Measurements from ENCODE around the gene KLK2. TPM values are rescaled to one million over a fixed set of nuclear protein-coding genes. Genes with fewer than 3 reads are reported as not detected.

Gene KLK2
- total RNA-seq = not detected in 2 replicates

DNA sequence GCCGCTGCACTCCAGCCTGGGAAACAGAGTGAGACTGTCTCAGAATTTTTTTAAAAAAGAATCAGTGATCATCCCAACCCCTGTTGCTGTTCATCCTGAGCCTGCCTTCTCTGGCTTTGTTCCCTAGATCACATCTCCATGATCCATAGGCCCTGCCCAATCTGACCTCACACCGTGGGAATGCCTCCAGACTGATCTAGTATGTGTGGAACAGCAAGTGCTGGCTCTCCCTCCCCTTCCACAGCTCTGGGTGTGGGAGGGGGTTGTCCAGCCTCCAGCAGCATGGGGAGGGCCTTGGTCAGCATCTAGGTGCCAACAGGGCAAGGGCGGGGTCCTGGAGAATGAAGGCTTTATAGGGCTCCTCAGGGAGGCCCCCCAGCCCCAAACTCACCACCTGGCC lies at the start of gene KLK2:
KLK2 (plus strand) TSS at position 384 of the 400 bp plus-strand sequence. CDS start 35 bp downstream, outside the sequence.

DNA sequence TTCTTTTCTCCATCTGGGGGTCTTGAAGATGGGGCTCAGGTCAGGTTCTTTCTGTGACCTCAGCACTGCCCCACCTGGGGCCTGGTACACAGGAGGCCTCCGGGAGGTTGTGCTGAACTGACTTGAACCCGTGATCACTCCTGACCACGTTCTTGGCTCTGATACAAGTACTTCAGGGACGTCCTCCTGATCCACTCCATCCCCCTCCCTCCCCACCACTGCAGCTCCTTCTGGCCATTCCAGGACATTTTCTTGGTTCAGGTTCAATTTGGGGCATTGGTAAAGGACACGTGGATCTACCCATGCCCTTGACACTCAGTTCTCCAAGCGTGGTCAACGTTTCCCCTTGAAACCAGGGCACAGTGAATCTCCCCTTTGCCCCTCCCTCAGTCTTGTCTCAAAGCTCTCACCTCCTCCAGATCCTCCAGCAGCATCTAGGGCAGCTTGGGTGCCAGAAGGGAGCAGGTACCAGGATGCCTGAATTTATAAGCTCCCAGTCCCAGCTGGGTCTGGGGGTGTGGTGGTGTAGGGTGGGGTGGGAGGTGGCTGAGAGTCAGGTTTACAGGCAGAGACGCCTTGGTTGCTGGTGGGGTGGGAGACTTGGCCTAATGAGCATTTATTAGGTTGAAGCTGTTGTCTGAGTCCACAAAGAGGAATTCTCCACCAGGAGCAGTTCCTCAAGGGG lies 40.0 kb upstream of the KLK2 start, which contains the start of gene KLK15:
KLK15 (minus strand) TSS at position 458 of the 685 bp plus-strand sequence. CDS start 2,082 bp downstream, outside the sequence.

DNA sequence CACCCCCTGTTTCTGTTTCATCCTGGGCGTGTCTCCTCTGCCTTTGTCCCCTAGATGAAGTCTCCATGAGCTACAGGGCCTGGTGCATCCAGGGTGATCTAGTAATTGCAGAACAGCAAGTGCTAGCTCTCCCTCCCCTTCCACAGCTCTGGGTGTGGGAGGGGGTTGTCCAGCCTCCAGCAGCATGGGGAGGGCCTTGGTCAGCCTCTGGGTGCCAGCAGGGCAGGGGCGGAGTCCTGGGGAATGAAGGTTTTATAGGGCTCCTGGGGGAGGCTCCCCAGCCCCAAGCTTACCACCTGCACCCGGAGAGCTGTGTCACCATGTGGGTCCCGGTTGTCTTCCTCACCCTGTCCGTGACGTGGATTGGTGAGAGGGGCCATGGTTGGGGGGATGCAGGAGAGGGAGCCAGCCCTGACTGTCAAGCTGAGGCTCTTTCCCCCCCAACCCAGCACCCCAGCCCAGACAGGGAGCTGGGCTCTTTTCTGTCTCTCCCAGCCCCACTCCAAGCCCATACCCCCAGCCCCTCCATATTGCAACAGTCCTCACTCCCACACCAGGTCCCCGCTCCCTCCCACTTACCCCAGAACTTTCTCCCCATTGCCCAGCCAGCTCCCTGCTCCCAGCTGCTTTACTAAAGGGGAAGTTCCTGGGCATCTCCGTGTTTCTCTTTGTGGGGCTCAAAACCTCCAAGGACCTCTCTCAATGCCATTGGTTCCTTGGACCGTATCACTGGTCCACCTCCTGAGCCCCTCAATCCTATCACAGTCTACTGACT lies 18.4 kb upstream of the KLK2 start, which contains the start of gene KLK3:
KLK3 (plus strand) TSS at position 280 of the 775 bp plus-strand sequence; CDS start at position 321, 41 bp downstream.

GRCh38 chr19:50911206-50912101 lies 38.2 kb downstream of the KLK2 start, which contains the start of gene KLK4:
KLK4 (minus strand) TSS chr19:50911395; CDS start chr19:50910738, 657 bp downstream.

Other genes with a start within 250 kb of the KLK2 start
- 0.13 TPM in 1 of 2 replicates, not detected in the other for gene SYT3, start 233.6 kb upstream of the KLK2 start, total RNA-seq
- gene C19orf81, start 224.0 kb upstream of the KLK2 start, total RNA-seq = 0.40 TPM in 1 of 2 replicates, not detected in the other
- 1.5 and 2.9 TPM in 2 replicates for gene SHANK1, start 153.6 kb upstream of the KLK2 start, total RNA-seq
- gene CLEC11A, start 150.1 kb upstream of the KLK2 start, total RNA-seq = 5.1 and 8.0 TPM in 2 replicates
- gene GPR32, start 103.0 kb upstream of the KLK2 start, total RNA-seq = not detected in 2 replicates
- gene ACP4, start 83.0 kb upstream of the KLK2 start, total RNA-seq = not detected in 2 replicates
- gene KLK1, start 49.7 kb upstream of the KLK2 start, total RNA-seq = not detected in 2 replicates
- gene KLK15, start 39.9 kb upstream of the KLK2 start, total RNA-seq = 0.13 TPM in 1 of 2 replicates, not detected in the other
- not detected in 2 replicates for gene KLK3, start 18.5 kb upstream of the KLK2 start, total RNA-seq
- gene KLK4, start 38.0 kb downstream of the KLK2 start, total RNA-seq = not detected in 2 replicates
- gene KLK5, start 79.6 kb downstream of the KLK2 start, total RNA-seq = not detected in 2 replicates
- 0.14 TPM in 1 of 2 replicates, not detected in the other for gene KLK6, start 96.2 kb downstream of the KLK2 start, total RNA-seq
- not detected in 2 replicates for gene KLK7, start 110.5 kb downstream of the KLK2 start, total RNA-seq
- not detected in 2 replicates for gene KLK8, start 128.2 kb downstream of the KLK2 start, total RNA-seq
- gene KLK10, start 146.3 kb downstream of the KLK2 start, total RNA-seq = not detected in 2 replicates
- gene KLK11, start 153.2 kb downstream of the KLK2 start, total RNA-seq = not detected in 2 replicates
- not detected in 2 replicates for gene KLK12, start 161.6 kb downstream of the KLK2 start, total RNA-seq
- not detected in 2 replicates for gene KLK13, start 191.7 kb downstream of the KLK2 start, total RNA-seq
- gene KLK14, start 209.4 kb downstream of the KLK2 start, total RNA-seq = not detected in 2 replicates
- gene CTU1, start 235.0 kb downstream of the KLK2 start, total RNA-seq = 4.3 and 5.0 TPM in 2 replicates

Measured in thoracic aorta endothelial cell (primary cell).